GM21528 (cell line): ENCODE data around the gene NDUFA8.
A peak's percentile ranks its signal among the peaks of the same experiment; 100 is the strongest.

Experiments used
- ATAC-seq: cut with Tn5 transposase; IDR thresholded peaks from one replicate; pipeline ENCODE4 v1.9.1; 2021; ENCODE audit warnings: mild to moderate bottlenecking, moderate library complexity; ENCODE audit not compliant: unreplicated experiment, low FRiP score

NDUFA8 gene

DNA sequence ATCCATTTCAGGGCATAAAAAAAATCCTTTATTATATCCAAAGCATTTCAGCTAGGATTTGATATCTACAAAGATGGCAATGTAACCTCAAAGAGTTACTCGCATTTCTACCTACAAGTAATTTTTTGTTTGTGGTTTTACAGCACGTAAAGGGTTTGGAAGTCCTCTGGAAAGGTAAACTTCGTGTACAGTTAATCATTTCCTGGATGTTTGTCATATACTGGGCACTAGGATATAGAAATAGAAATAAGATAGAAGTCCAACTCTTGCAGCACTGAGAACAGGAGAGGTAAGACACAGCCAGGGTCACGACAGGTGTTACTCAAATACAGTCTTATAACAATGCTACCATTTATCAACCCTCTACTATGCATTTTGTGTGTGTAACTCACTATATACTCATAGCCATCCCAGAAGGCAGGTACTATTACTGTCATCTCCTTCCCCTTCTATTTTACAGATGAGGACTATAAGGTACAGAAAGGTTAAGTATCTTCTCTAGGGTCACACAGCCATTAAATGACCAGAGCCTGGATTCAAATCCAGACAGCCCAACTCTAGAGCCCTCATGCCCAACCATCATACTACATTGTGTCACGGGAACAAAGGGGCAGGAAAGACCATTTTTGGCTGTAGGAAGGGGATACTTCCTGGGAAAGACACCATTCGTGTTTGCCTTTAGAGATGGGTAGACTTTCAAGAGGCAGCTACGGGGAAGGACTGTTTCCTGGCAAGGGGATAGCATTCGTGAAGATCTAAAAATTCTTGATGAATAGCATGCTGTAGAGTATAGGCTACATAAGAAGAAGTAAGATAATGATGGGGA is 19.0 kb downstream of the NDUFA8 start:
- ATAC-seq = no peak

GRCh38 chr9:122138560-122139268 is 20.9 kb downstream of the NDUFA8 start:
- no peak for ATAC-seq

- no peak for ATAC-seq
Measured at GRCh38 chr9:122135529-122135859, 24.1 kb downstream of the NDUFA8 start.

- no peak for ATAC-seq
Measured at GRCh38 chr9:122134822-122135528, 24.6 kb downstream of the NDUFA8 start.

DNA sequence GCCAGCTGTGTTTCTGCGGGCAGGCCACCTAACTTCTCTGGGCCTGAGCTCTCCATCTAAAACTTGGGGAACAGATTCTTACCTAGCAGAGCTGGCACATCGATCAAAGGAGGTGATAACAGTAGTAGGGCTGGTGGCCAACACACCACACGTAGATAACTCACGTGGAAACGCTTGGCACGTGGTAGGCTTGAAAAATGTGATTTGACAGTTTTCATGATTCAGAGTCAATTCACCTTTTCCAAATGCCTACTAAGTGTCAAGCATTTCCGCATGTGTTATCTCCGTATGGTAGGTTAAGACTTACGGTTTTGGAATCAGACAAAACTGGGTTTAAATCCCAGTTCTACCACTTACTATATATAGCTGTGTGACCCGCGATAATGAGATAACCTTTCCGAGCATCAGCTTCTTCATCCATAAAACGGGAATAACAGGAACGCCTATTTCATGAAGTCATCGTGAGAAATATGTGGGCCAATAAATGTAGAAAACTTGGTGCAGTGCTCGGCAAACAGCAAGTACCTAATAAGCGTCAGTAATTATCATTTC is 25.5 kb downstream of the NDUFA8 start:
- ATAC-seq = no peak

DNA sequence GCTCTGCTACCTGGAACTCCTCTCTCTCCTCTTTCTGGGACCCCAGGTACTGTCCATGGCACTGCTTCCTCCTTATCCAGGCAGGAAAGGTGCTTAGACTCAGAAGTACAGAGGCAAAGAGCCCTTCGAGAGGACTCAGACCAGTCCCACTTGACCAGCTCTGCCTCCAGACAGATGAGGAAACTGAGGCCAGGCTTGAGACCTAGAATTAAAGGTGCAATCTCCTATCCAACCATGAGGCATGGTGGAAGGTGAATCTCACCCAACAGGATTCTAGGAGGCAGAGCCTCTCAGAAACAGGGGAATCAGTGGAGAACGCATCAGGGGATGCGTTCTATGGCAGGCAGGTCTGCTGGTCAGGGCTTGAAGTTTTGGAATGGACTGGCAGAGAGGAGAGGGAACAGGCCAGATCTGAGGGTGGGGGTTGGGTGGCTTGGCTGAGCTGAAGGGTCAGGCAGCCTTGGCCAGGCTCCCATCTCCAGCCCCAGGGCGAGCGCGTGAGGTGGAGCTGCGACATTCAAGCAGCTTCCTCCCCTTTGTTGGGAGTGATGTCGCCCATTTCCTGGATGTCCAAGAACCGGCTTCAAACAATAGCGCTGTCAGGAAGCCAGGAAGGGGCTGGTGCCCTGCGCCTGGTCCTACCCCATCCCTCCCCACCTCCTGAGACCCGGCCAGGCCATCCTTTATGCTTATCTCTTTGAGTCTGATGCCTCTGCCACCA is 26.2 kb downstream of the NDUFA8 start:
- no peak for ATAC-seq

GRCh38 chr9:122132539-122132938 is 27.0 kb downstream of the NDUFA8 start:
- no peak for ATAC-seq

GRCh38 chr9:122131401-122132001 is 28.1 kb downstream of the NDUFA8 start:
- no peak for ATAC-seq

DNA sequence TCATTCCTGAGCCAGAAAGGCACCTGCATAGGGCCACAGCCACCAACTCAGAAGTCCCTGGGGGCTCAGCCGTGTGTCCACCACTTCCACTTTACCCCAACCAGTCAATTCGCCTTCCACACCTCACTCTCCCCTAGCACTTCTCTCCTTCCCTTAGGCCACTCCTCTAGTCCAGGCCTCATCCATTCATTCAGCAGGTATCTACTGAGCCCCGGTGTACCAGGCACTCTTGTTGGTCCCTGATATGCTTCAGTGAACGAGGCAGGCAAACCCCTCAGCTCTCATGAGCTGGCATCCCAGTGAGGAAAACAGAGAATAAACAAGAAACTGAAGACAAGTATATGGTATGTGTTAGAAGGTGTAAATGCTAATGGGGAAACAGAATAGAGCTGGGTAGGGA is 28.7 kb downstream of the NDUFA8 start:
- no peak for ATAC-seq

GRCh38 chr9:122129969-122130368 is 29.6 kb downstream of the NDUFA8 start:
- ATAC-seq = no peak

DNA sequence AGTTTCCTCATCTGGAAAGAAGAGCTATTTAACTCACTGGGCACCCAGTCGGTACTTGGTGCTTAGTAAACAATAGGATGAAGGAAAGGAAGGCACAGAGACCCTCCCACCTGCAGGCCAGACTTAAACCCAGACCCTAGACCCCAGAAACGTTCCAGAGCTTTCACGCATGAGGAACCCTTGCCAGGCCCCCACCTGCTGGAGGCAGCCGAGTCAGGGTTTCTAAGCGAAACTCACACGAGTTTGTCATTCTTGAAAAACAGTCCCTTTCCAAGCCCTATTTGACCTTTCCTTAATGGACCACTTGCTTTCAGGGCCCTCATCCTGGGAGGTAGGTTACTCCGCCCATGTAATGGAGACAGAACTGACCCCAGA is 30.6 kb downstream of the NDUFA8 start:
- no peak for ATAC-seq

DNA sequence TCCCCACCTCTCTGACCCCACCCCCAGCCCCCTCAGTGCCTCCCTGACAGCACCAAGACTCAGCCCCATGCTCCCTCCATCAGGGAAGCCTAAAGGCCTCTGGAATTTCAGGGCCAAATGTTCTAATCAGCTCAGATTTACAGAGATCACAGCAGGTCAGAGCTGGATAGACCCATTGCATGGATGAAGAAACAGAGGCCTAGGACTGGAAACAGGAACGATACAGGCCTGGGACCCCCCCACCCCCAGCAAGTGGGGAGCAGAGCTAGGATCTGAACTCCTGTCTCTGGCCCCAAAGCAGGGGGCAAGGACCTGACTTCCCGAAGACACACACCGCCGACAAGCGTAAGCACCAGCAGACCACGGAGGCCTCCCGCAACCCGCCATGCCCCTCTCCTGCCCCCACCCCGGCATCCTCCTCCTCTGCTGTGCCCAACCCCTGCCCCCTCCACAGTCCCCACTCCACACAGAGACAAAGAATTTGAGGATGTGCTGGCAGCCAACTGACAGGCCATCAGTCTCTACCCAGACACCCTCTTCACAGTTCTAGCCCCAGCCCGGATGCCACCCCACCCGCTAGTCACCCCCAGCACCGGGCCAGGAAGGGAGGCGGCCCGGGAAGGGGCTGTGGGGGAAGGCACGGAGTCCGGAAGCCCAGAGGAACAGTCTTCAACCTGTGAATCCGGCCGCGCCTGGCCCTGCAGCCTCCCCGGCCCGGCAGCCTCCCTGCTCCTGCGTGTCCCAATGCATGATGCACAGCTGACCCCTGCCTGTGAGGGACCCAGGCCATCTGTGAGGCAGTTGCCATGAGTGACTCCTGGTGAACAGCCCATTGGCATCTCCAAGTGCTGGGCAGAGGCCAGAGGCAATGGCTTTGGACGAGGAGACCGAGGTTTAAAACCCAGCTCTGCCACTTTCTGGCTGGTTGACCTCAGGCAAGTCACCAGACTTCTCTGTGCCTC is 31.3 kb downstream of the NDUFA8 start:
- ATAC-seq = no peak

DNA sequence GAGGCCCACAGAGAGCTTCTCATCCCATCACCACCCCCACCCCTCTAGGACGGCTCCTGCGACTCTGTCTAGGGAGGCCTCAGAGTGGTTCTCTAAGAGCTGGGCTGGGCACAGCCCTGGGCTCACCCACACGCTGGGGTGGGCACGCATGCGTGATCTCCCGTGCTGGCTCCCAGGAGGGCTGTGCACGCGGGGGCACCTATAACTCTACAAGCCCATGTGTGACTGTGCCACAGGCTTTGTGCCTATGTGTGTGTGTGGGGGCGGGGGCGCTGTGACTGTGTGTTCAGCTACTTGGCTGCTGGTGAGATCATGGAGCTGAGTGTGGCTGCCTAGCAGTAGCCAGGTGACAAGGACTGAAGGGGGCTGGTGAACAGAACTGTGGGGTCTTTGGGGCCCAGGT is 32.2 kb downstream of the NDUFA8 start:
- ATAC-seq = no peak

DNA sequence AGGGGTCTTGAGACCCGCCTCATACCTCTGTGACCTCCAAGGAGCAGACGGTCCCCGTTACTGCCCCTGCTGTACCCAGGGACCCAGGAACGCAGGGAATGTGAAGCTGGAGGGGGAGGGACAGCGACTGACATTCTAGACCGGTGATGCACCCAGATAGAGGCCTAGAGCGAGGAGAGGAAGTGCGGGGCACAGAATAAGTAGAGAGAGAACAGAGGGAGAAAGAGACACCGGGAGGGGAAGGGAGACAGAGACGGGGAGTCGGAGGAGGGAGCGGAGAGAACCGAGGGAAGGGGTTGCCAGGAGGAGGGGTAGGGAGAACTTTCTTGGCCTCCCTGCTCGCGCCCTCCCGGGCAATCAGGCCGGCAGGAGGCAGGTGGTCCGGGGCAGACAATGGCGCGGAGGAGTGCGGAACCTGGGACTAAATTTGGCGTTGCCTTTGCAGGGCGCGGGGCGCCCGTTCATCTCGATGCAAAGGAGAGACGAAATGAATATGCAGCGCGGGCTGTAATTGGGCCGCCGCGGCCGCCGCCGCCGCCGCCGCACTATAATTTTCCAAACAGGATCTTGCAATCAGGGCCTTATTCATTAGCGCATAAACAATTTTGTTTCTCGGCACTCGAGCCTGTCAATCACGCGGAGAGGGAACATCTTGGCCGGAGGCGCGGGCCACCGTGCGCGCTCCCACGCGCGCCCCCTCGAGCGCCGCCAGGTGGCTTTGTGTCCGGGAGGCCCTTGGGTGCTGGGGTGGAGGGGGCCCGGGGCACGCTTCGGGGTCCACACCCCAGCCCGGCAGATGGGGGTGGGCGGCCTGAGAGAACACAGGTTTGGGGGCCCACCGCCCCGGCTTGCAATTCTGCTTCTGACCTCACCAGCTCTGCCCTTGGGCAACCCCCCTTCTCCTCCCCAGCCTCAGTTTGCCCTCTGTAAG is 33.0 kb downstream of the NDUFA8 start:
- ATAC-seq = no peak

DNA sequence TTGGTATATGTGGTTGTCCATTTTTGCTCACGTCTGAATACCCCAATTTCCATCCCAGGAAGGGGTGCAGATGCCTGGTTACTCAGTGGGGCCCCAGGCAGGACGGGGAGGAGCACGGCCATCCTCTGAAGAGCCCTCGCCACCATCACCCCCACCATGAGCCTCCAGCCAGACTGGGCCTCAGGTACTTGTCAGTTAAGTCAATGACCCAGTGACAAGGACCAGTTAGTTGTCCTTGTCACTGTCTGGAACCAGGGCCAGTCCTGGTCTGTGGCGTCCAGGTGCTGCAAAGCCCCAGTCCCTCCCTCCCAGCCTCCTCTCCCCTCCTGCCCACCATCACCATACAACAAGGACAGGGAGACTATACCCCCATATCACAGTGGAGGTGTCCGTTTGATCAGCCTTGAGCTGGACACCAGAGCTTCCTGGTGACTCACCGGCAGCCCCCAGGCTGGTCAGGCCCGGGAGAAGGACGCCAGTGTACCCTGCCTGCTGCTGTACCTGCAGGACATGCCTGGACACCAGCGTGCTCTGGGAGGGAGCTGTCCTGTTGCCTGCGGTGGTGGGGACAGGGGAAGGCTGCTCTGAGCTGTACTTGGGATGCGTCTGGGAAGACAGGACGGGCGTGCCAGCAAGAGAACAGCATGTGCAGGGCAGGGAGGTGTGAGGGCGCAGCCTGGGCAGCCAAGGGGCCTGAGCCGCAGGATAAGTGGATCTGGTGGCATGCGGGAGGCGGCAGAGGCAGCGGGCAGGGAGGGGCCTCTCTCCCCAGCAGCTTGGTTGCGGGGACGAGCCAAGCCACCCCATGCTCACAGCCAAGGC is 33.9 kb downstream of the NDUFA8 start:
- no peak for ATAC-seq

GRCh38 chr9:122125158-122125508 is 34.4 kb downstream of the NDUFA8 start:
- peak; percentile 71 for ATAC-seq

GRCh38 chr9:122124528-122124927 is 35.1 kb downstream of the NDUFA8 start:
- ATAC-seq = no peak
